ENCODE data around the gene NKD1.

Gene NKD1

GRCh38 chr16:50621452-50621792 is 73.2 kb downstream of the NKD1 start:
- in situ Hi-C loops (cut with HindIII; ENCODE audit: low pct_unique_long_range_greater_than_20kb, low sequenced_read_pairs): no loop called here
- DNase-seq (ENCODE audit: low read depth in 1 of 2, low spot score in 1 of 2): no peak
- no peak for TF ChIP-seq JUND (IDR thresholded peaks at IDR 0.05; ENCODE audit: low read depth)

GRCh38 chr16:50622029-50622428 is 73.8 kb downstream of the NKD1 start:
- TF ChIP-seq JUND (IDR thresholded peaks at IDR 0.05; ENCODE audit: low read depth): no peak
- no peak for DNase-seq (ENCODE audit: low read depth in 1 of 2, low spot score in 1 of 2)
- in situ Hi-C loops (cut with HindIII; ENCODE audit: low pct_unique_long_range_greater_than_20kb, low sequenced_read_pairs): no loop called here

DNA sequence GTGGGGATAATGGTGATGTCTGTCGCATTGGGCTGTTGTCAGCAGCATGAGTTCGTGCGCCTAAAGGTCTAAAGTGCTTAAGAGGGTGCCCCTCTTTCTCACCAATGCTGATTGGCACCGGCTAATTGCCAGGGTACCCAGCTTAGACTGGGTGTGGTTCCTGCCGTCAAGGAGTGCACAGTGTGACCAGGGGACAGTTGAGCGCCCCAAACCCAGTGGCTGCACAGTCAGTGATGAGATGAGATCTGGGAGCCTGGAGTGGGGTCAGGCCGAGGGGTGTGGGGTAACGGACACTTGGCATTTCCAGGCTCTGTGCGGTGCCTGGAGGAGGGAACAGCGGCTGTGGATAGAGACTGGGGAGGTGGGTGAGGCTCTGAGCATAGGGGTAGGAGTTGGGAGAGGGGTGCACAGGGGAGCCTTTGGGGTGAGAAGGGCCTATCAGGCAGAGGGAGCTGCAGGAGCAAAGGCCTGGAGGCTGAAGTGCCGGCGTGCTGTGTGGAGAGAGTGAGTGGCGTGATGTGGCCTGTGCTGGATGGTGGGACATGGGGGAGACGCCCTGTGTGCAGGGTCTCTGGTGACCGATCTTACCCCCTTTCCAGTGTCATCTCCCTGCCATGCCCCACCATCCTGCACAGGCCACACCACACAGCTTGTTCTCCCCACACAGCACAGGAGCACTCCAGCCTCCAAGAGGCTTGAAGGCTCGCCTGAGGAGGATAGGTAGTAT is 74.6 kb downstream of the NKD1 start:
- in situ Hi-C loops (cut with HindIII; ENCODE audit: low pct_unique_long_range_greater_than_20kb, low sequenced_read_pairs): no loop called here
- DNase-seq (ENCODE audit: low read depth in 1 of 2, low spot score in 1 of 2): no peak
- no peak for TF ChIP-seq JUND (IDR thresholded peaks at IDR 0.05; ENCODE audit: low read depth)

GRCh38 chr16:50624449-50624970 is 76.3 kb downstream of the NKD1 start:
- in situ Hi-C loops (cut with HindIII; ENCODE audit: low pct_unique_long_range_greater_than_20kb, low sequenced_read_pairs): no loop called here
- no peak for TF ChIP-seq JUND (IDR thresholded peaks at IDR 0.05; ENCODE audit: low read depth)
- DNase-seq (ENCODE audit: low read depth in 1 of 2, low spot score in 1 of 2): no peak

DNA sequence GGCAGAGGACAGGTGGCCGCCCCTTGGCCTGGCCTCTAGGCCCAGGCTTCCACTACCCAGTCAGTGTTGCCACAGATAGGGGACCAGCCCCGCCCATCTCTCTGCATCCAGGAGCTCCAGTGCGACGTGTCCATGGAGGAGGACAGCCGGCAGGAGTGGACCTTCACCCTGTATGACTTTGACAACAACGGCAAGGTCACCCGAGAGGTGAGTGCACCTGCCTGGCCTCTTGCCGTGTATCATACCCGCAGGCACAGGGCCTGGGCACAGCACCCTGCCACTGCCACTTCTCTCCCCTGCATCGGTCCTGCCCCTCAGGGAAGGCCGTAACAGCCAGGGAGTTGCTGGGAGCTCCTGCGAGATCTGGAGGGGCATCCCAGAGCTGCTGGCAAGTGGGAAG is 77.2 kb downstream of the NKD1 start:
- no peak for TF ChIP-seq JUND (IDR thresholded peaks at IDR 0.05; ENCODE audit: low read depth)
- DNase-seq (ENCODE audit: low read depth in 1 of 2, low spot score in 1 of 2): no peak
- in situ Hi-C loops (cut with HindIII; ENCODE audit: low pct_unique_long_range_greater_than_20kb, low sequenced_read_pairs): no loop called here

DNA sequence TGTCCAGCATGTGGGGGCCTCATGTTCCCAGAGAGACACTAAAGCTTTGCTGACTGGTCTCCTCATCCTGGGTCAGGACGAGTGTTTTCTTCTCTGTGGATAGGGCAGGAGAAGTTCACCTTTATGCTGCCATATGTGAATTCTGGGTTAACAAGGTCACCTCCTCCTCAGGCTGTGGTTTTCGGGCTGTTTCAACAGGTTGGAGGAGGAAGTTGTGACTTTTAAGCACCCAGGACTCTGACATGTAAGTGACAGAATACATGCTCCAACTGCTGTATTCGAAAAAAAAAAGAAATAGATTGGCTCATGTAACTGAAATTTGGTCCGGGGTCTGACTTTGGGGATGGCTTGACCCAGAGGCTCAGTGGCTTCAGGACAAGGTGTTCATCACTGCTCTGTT is 78.7 kb downstream of the NKD1 start:
- in situ Hi-C loops (cut with HindIII; ENCODE audit: low pct_unique_long_range_greater_than_20kb, low sequenced_read_pairs): no loop called here
- no peak for DNase-seq (ENCODE audit: low read depth in 1 of 2, low spot score in 1 of 2)
- no peak for TF ChIP-seq JUND (IDR thresholded peaks at IDR 0.05; ENCODE audit: low read depth)

DNA sequence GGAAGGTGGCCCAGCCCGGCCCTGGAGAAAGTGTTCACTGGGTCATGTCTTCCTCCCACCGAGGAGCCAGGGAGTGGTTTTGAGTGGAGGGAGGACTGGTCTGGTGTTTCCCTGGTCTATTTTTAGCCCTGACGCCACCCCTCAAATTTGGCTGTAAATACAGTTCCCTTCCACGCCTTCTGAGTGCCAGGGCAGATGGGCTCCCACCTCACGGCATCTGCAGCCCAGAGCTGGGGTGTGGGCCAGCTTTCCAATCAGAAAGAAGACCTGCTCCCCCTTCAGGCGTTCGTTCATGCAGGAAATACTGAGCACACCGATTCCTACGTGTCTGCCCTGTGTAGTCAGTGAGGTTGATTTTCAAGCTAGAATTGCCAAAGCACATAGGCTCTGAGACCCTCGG is 79.2 kb downstream of the NKD1 start:
- no peak for DNase-seq (ENCODE audit: low read depth in 1 of 2, low spot score in 1 of 2)
- in situ Hi-C loops (cut with HindIII; ENCODE audit: low pct_unique_long_range_greater_than_20kb, low sequenced_read_pairs): no loop called here
- TF ChIP-seq JUND (IDR thresholded peaks at IDR 0.05; ENCODE audit: low read depth): no peak

- DNase-seq (ENCODE audit: low read depth in 1 of 2, low spot score in 1 of 2): no peak
- no peak for TF ChIP-seq JUND (IDR thresholded peaks at IDR 0.05; ENCODE audit: low read depth)
- in situ Hi-C loops (cut with HindIII; ENCODE audit: low pct_unique_long_range_greater_than_20kb, low sequenced_read_pairs): no loop called here
Measured at GRCh38 chr16:50628156-50628802, 80.1 kb downstream of the NKD1 start.

DNA sequence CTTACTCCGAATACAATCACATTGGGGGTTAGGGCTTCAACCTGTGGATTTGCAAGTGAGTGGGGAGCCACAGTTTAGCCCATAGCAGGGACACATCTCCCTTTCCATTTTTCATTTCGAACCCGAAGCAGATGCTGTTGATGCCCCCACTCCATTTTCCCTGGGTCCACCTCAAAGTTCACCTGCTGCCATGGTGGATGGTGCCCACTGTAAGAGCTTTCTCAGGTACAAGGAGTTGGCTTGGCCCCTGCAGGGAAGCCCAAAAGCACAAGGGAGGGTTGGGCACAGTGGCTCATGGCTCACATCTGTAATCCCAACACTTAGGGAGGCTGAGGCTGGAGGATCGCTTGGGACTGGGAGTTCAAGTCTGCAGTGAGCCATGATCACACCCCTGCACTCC is 81.1 kb downstream of the NKD1 start:
- in situ Hi-C loops (cut with HindIII; ENCODE audit: low pct_unique_long_range_greater_than_20kb, low sequenced_read_pairs): no loop called here

GRCh38 chr16:50630394-50631020 is 82.3 kb downstream of the NKD1 start:
- TF ChIP-seq JUND (IDR thresholded peaks at IDR 0.05; ENCODE audit: low read depth): no peak
- in situ Hi-C loops (cut with HindIII; ENCODE audit: low pct_unique_long_range_greater_than_20kb, low sequenced_read_pairs): no loop called here

More for the DNA sequence above, 81.1 kb downstream of the NKD1 start:
- DNase-seq (ENCODE audit: low read depth in 1 of 2, low spot score in 1 of 2): no peak
- TF ChIP-seq JUND (IDR thresholded peaks at IDR 0.05; ENCODE audit: low read depth): no peak

DNA sequence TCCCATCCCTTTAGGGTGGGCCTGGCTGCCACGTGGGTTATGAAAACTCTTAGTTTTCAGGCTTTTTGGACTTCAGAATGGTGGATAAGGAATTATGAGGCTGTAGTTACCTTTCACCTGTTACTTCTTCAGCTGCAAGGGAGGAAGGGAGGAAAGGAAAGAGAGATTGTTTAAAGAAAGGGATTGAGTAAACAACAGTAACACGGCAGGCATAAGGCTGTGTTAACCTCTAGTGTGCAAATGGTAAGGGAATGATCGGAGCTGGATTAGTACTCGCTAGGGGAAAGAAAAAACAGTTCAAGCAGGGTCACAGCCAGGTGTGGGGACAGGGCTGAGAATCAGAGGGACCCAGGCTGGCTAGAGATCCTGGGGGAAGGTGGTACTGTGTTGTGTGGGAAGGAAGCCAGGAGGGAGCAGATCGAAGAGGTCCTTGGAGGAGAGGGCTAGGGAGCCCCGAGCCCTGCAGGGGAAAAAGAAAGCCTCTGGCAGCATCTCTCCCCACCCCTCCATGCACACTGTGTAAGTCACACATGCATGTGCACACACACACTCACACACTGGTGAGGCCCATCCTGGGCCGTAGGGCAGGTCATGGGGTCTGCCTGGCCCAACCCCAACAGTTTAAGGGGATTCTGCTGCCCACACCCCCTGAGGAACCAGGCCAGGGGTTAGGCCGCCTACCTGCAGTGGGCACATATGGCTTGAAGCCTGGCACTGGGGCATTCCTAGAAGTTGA is 83.2 kb downstream of the NKD1 start:
- in situ Hi-C loops (cut with HindIII; ENCODE audit: low pct_unique_long_range_greater_than_20kb, low sequenced_read_pairs): no loop called here
- DNase-seq (ENCODE audit: low read depth in 1 of 2, low spot score in 1 of 2): no peak
- TF ChIP-seq JUND (IDR thresholded peaks at IDR 0.05; ENCODE audit: low read depth): no peak

More at GRCh38 chr16:50630394-50631020, 82.3 kb downstream of the NKD1 start:
- no peak for DNase-seq (ENCODE audit: low read depth in 1 of 2, low spot score in 1 of 2)

- DNase-seq (ENCODE audit: low read depth in 1 of 2, low spot score in 1 of 2): no peak
- TF ChIP-seq JUND (IDR thresholded peaks at IDR 0.05; ENCODE audit: low read depth): no peak
- in situ Hi-C loops (cut with HindIII; ENCODE audit: low pct_unique_long_range_greater_than_20kb, low sequenced_read_pairs): no loop called here
Measured at GRCh38 chr16:50631985-50632576, 83.9 kb downstream of the NKD1 start.

Data from T47D (cell line).